Neural cell (in vitro differentiated cells): Measurements from ENCODE around the gene GPR173. TPM values are rescaled to one million over a fixed set of nuclear protein-coding genes. Genes with fewer than 3 reads are reported as not detected.

Experiments
- H2AFZ ChIP-seq: fragments of 200-600, 300-800 bp; sonication (generic), shearing (Covaris generic); 2 replicates; pipeline ENCODE4 v1.6.0; 2014; ENCODE audit warnings: low read depth, mild to moderate bottlenecking, antibody characterized with exemption, low read length, moderate library complexity
- H3F3A ChIP-seq: fragments of 200-600 bp; shearing (Covaris generic); 2 replicates; pipeline ENCODE4 v1.6.1; 2016; ENCODE audit warnings: mild to moderate bottlenecking, moderate library complexity, mixed read lengths, antibody characterized with exemption, low read length; ENCODE audit not compliant: insufficient read depth, poor library complexity, severe bottlenecking
- H3K27ac ChIP-seq: fragments of 200-600, 300-800 bp; sonication (generic), shearing (Covaris generic); 2 replicates; pipeline ENCODE4 v1.5.1; 2014; ENCODE audit warnings: mild to moderate bottlenecking, low read length, moderate library complexity
- H3K27me3 ChIP-seq: fragments of 300-800, 200-600 bp; sonication (generic), shearing (Covaris generic); 2 replicates; pipeline ENCODE4 v1.6.0; 2014; ENCODE audit warnings: mild to moderate bottlenecking, low read depth, low read length, moderate library complexity; ENCODE audit not compliant: insufficient read depth
- H3K36me3 ChIP-seq: fragments of 300-800, 200-600 bp; sonication (generic), shearing (Covaris generic); 2 replicates; pipeline ENCODE4 v1.5.1; 2014; ENCODE audit warnings: mild to moderate bottlenecking, antibody characterized with exemption, low read length, moderate library complexity; ENCODE audit not compliant: insufficient read depth
- H3K4me2 ChIP-seq: fragments of 300-800, 200-600 bp; sonication (generic), shearing (Covaris generic); 2 replicates; pipeline ENCODE4 v1.6.0; 2014; ENCODE audit warnings: mild to moderate bottlenecking, low read length
- H3K4me3 ChIP-seq: fragments of 300-800, 200-600 bp; sonication (generic), shearing (Covaris generic); 2 replicates; pipeline ENCODE4 v1.5.1; 2014; ENCODE audit warnings: mild to moderate bottlenecking, low read length, moderate library complexity
- H3K79me2 ChIP-seq: fragments of 200-600 bp; shearing (Covaris generic); replicated peaks from 2 replicates; pipeline ENCODE4 v1.6.0; 2014; ENCODE audit warnings: mild to moderate bottlenecking, low read length, moderate library complexity; ENCODE audit not compliant: insufficient read depth
- H3K9ac ChIP-seq: fragments of 300-800, 200-600 bp; sonication (generic), shearing (Covaris generic); 2 replicates; pipeline ENCODE4 v1.6.1; 2016; ENCODE audit warnings: mild to moderate bottlenecking, low read length, mixed read lengths
- H3K9me2 ChIP-seq: fragments of 200-600 bp; shearing (Covaris generic); 2 replicates; pipeline ENCODE4 v1.6.1; 2016; ENCODE audit warnings: mild to moderate bottlenecking, low read length, mixed read lengths; ENCODE audit not compliant: insufficient read depth
- H3K9me3 ChIP-seq: fragments of 200-600, 300-800 bp; sonication (generic), shearing (Covaris generic); 2 replicates; pipeline ENCODE4 v1.6.1; 2016; ENCODE audit warnings: mild to moderate bottlenecking, mixed run types, low read length, moderate library complexity, mixed read lengths
- H4K20me1 ChIP-seq: fragments of 200-600 bp; shearing (Covaris generic); 2 replicates; pipeline ENCODE4 v1.6.1; 2016; ENCODE audit warnings: mild to moderate bottlenecking, mixed run types; ENCODE audit not compliant: insufficient read depth
- EP300 ChIP-seq: fragments of 450-650 bp; conservative IDR thresholded peaks from 2 replicates; pipeline ENCODE4 v1.6.1; 2014; ENCODE audit warnings: antibody characterized with exemption, mild to moderate bottlenecking, moderate library complexity; ENCODE audit not compliant: poor library complexity, severe bottlenecking
- EZH2 ChIP-seq: fragments of 200-600, 300-800 bp; shearing (Covaris generic), sonication (generic); IDR thresholded peaks from 2 replicates; pipeline ENCODE4 v1.6.1; 2014; ENCODE audit warnings: antibody characterized with exemption, low read length, borderline replicate concordance, mild to moderate bottlenecking; ENCODE audit not compliant: insufficient read depth, poor library complexity, severe bottlenecking
- MXI1 ChIP-seq: fragments of 450-650 bp; conservative IDR thresholded peaks from 2 replicates; pipeline ENCODE4 v1.6.1; 2014; ENCODE audit warnings: antibody characterized with exemption, mild to moderate bottlenecking; ENCODE audit not compliant: poor library complexity, severe bottlenecking
- POLR2AphosphoS5 ChIP-seq: IDR thresholded peaks from 2 replicates; pipeline ENCODE4 v1.6.1; 2012
- RAD21 ChIP-seq: fragments of 450-650 bp; conservative IDR thresholded peaks from 2 replicates; pipeline ENCODE4 v1.6.1; 2014; ENCODE audit warnings: antibody characterized with exemption, mild to moderate bottlenecking, moderate library complexity
- SMC3 ChIP-seq: fragments of 450-650 bp; conservative IDR thresholded peaks from 2 replicates; pipeline ENCODE4 v1.6.1; 2014; ENCODE audit warnings: antibody characterized with exemption, mild to moderate bottlenecking, moderate library complexity; ENCODE audit not compliant: poor library complexity
- TAF1 ChIP-seq: IDR thresholded peaks from 2 replicates; pipeline ENCODE4 v1.6.1; 2012; ENCODE audit warnings: low read depth
- polyA plus RNA-seq: library from polyadenylated mRNA; depleted of rRNA; stranded (reverse); fragments of >200 nt; gene quantifications from 2 replicates; pipeline ENCODE4 v1.2.3, GENCODE V29; 2014
- TF ChIP-seq, protein P1 (sequence below): IDR thresholded peaks from 2 replicates; pipeline ENCODE4 v1.6.1; 2012; ENCODE audit warnings: borderline replicate concordance
- TF ChIP-seq, protein P2 (sequence below): fragments of 450-650 bp; IDR thresholded peaks from 2 replicates; pipeline ENCODE4 v1.5.1; 2014; ENCODE audit warnings: antibody characterized with exemption, mild to moderate bottlenecking, moderate library complexity; ENCODE audit not compliant: poor library complexity, severe bottlenecking

GPR173 gene
- polyA plus RNA-seq, 1 donor from 2014 or later = 26.9 TPM

DNA sequence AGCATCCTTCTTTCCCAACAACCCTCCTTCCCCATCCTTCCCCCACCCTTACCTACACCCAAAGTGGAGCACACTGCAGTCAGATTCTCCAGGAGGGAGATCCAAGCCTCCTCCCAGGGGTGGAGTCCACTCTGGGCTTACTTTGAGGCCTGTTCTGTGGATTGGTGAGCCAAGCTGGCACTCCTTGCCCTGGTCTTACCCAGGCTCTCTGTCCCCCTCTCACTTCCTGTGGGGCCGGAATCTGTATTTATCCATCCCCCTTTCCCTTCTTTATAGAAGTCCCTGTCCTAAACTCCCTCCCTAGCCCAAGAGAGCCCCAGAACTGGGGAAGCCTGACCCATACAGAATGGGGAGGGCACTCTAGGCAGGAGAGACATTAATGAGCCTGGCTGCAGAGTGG lies 30.4 kb downstream of the GPR173 start:
- no peaks in the 10 kb centered on the region for H3F3A ChIP-seq
- no peaks in the 10 kb centered on the region for H3K79me2 ChIP-seq
- no peaks in the 10 kb centered on the region for H3K9me3 ChIP-seq
- H3K36me3 ChIP-seq = no peaks in the 10 kb centered on the region
- H3K9me2 ChIP-seq = no peaks in the 10 kb centered on the region
- H3K4me3 ChIP-seq = no peak overlapping the region
- H3K4me2 ChIP-seq = no peak overlapping the region
- no peak overlapping the region for H3K9ac ChIP-seq
- no peaks in the 10 kb centered on the region for H3K27me3 ChIP-seq
- H2AFZ ChIP-seq = no peak overlapping the region
- no peaks in the 10 kb centered on the region for H4K20me1 ChIP-seq
- H3K27ac ChIP-seq = no peak overlapping the region
- TF ChIP-seq, protein P1, sequence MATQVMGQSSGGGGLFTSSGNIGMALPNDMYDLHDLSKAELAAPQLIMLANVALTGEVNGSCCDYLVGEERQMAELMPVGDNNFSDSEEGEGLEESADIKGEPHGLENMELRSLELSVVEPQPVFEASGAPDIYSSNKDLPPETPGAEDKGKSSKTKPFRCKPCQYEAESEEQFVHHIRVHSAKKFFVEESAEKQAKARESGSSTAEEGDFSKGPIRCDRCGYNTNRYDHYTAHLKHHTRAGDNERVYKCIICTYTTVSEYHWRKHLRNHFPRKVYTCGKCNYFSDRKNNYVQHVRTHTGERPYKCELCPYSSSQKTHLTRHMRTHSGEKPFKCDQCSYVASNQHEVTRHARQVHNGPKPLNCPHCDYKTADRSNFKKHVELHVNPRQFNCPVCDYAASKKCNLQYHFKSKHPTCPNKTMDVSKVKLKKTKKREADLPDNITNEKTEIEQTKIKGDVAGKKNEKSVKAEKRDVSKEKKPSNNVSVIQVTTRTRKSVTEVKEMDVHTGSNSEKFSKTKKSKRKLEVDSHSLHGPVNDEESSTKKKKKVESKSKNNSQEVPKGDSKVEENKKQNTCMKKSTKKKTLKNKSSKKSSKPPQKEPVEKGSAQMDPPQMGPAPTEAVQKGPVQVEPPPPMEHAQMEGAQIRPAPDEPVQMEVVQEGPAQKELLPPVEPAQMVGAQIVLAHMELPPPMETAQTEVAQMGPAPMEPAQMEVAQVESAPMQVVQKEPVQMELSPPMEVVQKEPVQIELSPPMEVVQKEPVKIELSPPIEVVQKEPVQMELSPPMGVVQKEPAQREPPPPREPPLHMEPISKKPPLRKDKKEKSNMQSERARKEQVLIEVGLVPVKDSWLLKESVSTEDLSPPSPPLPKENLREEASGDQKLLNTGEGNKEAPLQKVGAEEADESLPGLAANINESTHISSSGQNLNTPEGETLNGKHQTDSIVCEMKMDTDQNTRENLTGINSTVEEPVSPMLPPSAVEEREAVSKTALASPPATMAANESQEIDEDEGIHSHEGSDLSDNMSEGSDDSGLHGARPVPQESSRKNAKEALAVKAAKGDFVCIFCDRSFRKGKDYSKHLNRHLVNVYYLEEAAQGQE = no peak
- no peak for TF ChIP-seq MXI1
- no peak for TF ChIP-seq POLR2AphosphoS5
- TF ChIP-seq EP300 = no peak
- no peak for TF ChIP-seq EZH2
- TF ChIP-seq SMC3 = no peak
- TF ChIP-seq RAD21 = no peak
- TF ChIP-seq, protein P2, sequence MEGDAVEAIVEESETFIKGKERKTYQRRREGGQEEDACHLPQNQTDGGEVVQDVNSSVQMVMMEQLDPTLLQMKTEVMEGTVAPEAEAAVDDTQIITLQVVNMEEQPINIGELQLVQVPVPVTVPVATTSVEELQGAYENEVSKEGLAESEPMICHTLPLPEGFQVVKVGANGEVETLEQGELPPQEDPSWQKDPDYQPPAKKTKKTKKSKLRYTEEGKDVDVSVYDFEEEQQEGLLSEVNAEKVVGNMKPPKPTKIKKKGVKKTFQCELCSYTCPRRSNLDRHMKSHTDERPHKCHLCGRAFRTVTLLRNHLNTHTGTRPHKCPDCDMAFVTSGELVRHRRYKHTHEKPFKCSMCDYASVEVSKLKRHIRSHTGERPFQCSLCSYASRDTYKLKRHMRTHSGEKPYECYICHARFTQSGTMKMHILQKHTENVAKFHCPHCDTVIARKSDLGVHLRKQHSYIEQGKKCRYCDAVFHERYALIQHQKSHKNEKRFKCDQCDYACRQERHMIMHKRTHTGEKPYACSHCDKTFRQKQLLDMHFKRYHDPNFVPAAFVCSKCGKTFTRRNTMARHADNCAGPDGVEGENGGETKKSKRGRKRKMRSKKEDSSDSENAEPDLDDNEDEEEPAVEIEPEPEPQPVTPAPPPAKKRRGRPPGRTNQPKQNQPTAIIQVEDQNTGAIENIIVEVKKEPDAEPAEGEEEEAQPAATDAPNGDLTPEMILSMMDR = no peak
- TF ChIP-seq TAF1 = no peak

DNA sequence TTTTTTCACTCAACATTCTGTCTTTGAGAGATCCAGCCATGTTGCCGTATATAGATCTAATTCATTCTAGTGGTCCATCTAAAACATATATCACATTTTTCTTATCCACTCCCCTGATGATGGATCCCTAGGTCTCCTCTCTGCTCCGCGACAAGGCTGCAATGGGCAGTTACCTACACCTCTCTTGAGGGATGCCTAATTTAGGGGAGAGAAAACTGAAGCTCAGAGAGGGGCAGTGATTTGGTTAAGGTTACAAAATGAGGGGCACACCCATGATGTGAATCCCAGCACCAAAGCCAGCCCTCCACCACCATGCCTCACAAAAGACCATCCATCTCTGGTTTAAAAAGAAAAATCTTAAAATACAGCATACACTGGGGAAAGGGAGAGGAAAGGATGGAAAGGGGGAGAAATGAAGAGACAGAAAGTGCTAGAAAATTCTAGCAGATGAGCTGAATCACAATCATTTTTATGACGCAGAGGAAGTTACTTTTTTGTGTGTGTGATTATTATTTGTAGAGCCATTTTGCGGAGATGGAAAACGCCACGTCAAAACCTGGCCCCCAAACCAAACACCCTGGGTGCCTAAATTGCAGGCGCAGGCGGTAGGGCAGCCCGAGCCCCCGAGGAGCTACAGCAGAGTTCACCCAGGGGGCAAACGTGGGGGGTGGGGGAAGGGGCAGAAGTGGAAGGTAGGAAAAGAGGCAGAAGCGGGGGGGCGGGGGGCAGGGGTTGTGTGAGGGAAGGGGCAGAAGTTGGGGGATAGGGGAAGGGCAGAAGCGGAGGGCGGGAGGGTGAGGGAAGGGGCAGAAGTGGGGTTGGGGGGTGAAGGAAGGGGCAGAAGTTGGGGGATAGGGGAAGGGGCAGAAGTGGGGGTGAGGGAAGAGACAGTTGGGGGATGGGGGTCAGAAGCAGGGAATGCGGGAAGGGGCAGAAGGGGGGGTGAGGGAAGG lies 32.3 kb downstream of the GPR173 start:
- Histone ChIP-seq H2AFZ (no peak overlapping the region), H3K4me2 (no peak overlapping the region), H3K27ac (peak overlapping the region; percentile 20), H3K27me3 (no peaks in the 10 kb centered on the region), H3K4me3 (no peak overlapping the region), H3K9me3 (no peaks in the 10 kb centered on the region), H3K36me3 (no peaks in the 10 kb centered on the region), H3K9me2 (no peaks in the 10 kb centered on the region), H3K79me2 (no peaks in the 10 kb centered on the region), H3K9ac (no peak overlapping the region), H4K20me1 (no peaks in the 10 kb centered on the region), H3F3A (no peaks in the 10 kb centered on the region)
- TF ChIP-seq MXI1 = no peak
- no peak for TF ChIP-seq EP300
- TF ChIP-seq POLR2AphosphoS5 = no peak
- TF ChIP-seq, protein P2 = no peak
- no peak for TF ChIP-seq TAF1
- TF ChIP-seq SMC3 = no peak
- no peak for TF ChIP-seq RAD21
- TF ChIP-seq, protein P1 = no peak
- TF ChIP-seq EZH2 = no peak
